HepG2 (cell line): ENCODE results near the gene TFAP2E. TPM values are rescaled to one million over a fixed set of nuclear protein-coding genes. Genes with fewer than 3 reads are reported as not detected.

Experiments used
- ATF6 ChIP-seq: sonication (generic); formaldehyde crosslinking; conservative IDR thresholded peaks from 2 replicates; pipeline ENCODE4 v1.4.0; 2020; ENCODE audit warnings: missing genetic modification reagents
- ELF3 ChIP-seq: IDR thresholded peaks from 2 replicates; pipeline ENCODE4 v1.6.1; 2016; ENCODE audit warnings: missing genetic modification reagents, missing compliant biosample characterization
- HNRNPLL ChIP-seq: fragments of 200-400 bp; formaldehyde crosslinking; IDR thresholded peaks from 2 replicates; pipeline ENCODE4 v1.6.1; 2017; ENCODE audit warnings: mild to moderate bottlenecking, low read depth, low read length; ENCODE audit not compliant: poor library complexity, severe bottlenecking
- HOMEZ ChIP-seq: IDR thresholded peaks from 2 replicates; pipeline ENCODE4 v1.6.1; 2016; ENCODE audit warnings: low read depth
- MTF2 ChIP-seq: sonication (generic); formaldehyde crosslinking; IDR thresholded peaks from 2 replicates; pipeline ENCODE4 v1.5.0; 2020; ENCODE audit warnings: missing genetic modification reagents, borderline replicate concordance
- NCOA5 ChIP-seq: sonication (generic); formaldehyde crosslinking; IDR thresholded peaks from 2 replicates; pipeline ENCODE4 v1.4.0; 2020; ENCODE audit warnings: missing genetic modification reagents
- PAF1 ChIP-seq: IDR thresholded peaks from 2 replicates; pipeline ENCODE4 v1.6.1; 2016; ENCODE audit warnings: missing genetic modification reagents, missing compliant biosample characterization
- PHF21A ChIP-seq: sonication (generic); formaldehyde crosslinking; IDR thresholded peaks from 2 replicates; pipeline ENCODE4 v1.5.0; 2020; ENCODE audit warnings: mild to moderate bottlenecking, missing genetic modification reagents
- PHF8 ChIP-seq: sonication (generic); formaldehyde crosslinking; IDR thresholded peaks from 2 replicates; pipeline ENCODE4 v1.5.0; 2020; ENCODE audit warnings: missing genetic modification reagents
- RFX1 ChIP-seq: fragments of 450-650 bp; IDR thresholded peaks from 2 replicates; pipeline ENCODE4 v1.6.1; 2017
- SMARCE1 ChIP-seq: fragments of 450-650 bp; IDR thresholded peaks from 2 replicates; pipeline ENCODE4 v1.6.1; 2017; ENCODE audit warnings: borderline replicate concordance
- SP1 ChIP-seq, 2 experiments: fragments of 450-650 bp in 1 of 2; sonication (generic) in 1 of 2; formaldehyde crosslinking in 1 of 2; IDR thresholded peaks; 2 replicates each; pipeline versions ENCODE4 v1.4.0 to v1.6.1; 2016 to 2020; ENCODE audit warnings: missing genetic modification reagents in 1 of 2
- ZBTB20 ChIP-seq: sonication (generic); formaldehyde crosslinking; IDR thresholded peaks from 2 replicates; pipeline ENCODE4 v1.8.1; 2023; ENCODE audit warnings: missing genetic modification reagents, low read depth, mild to moderate bottlenecking, borderline replicate concordance
- ZFP36L2 ChIP-seq: sonication (generic); formaldehyde crosslinking; IDR thresholded peaks from 2 replicates; pipeline ENCODE4 v1.4.0; 2020; ENCODE audit warnings: missing genetic modification reagents
- ZMYM2 ChIP-seq: sonication (generic); formaldehyde crosslinking; IDR thresholded peaks from 2 replicates; pipeline ENCODE4 v1.8.0; 2022; ENCODE audit warnings: mild to moderate bottlenecking, missing genetic modification reagents
- ZNF205 ChIP-seq: IDR thresholded peaks from 2 replicates; pipeline ENCODE4 v1.6.1; 2018; ENCODE audit warnings: missing biosample characterization, missing genetic modification reagents
- ZNF460 ChIP-seq: sonication (generic); formaldehyde crosslinking; IDR thresholded peaks from 2 replicates; pipeline ENCODE4 v1.5.1; 2020; ENCODE audit warnings: missing genetic modification reagents, mild to moderate bottlenecking, borderline replicate concordance
- ZNF746 ChIP-seq: sonication (generic); formaldehyde crosslinking; IDR thresholded peaks from 2 replicates; pipeline ENCODE4 v1.8.0; 2022; ENCODE audit warnings: mild to moderate bottlenecking, missing genetic modification reagents
- polyA plus RNA-seq, 8 experiments: library from polyadenylated mRNA; depleted of rRNA in 3 of 8; stranded (reverse) in 7 of 8; unstranded in 1 of 8; fragments of >200 nt; fragmentation: Illumina TruSeq in 4 of 8; extraction: Trizol in 4 of 8; gene quantifications; 2 replicates each; pipeline versions ENCODE4 v1.2.1 to v1.2.3, GENCODE V29; 2011 to 2016; ENCODE audit warnings: low read depth in 4 of 8, missing spikeins in 1 of 8, mixed read lengths in 1 of 8; ENCODE audit not compliant: insufficient read depth in 1 of 8
- total RNA-seq, 5 experiments: library from RNA; depleted of rRNA; stranded (reverse); fragments of >200 nt; fragmentation: Illumina TruSeq; extraction: Trizol; gene quantifications; 2 replicates each; pipeline ENCODE4 v1.2.3, GENCODE V29; 2016; ENCODE audit warnings: low read depth in 1 of 5
- TF ChIP-seq, protein P1 (sequence below): sonication (generic); formaldehyde crosslinking; IDR thresholded peaks from 2 replicates; pipeline ENCODE4 v1.9.0; 2022; ENCODE audit warnings: missing genetic modification reagents, mild to moderate bottlenecking, borderline replicate concordance
- TF ChIP-seq, protein P2 (sequence below): sonication (generic); formaldehyde crosslinking; IDR thresholded peaks from 2 replicates; pipeline ENCODE4 v1.4.0; 2020; ENCODE audit warnings: missing genetic modification reagents
- TF ChIP-seq, protein P3 (sequence below): sonication (generic); formaldehyde crosslinking; IDR thresholded peaks from 2 replicates; pipeline ENCODE4 v1.5.1; 2020; ENCODE audit warnings: missing genetic modification reagents, mild to moderate bottlenecking, borderline replicate concordance
- TF ChIP-seq, protein P4 (sequence below): sonication (generic); IDR thresholded peaks from 2 replicates; pipeline ENCODE4 v1.6.1; 2016; ENCODE audit warnings: low read depth, borderline replicate concordance

Gene TFAP2E
- total and polyA plus RNA-seq, 2 of the 13 experiments (the other 11 are each of a cell fraction or from before 2014, with no cell fraction given), result 0.31 to 0.41 TPM

GRCh38 chr1:35557118-35557610, 15.9 kb upstream of the TFAP2E start, which contains the start of gene KIAA0319L (continued):
- TF ChIP-seq, protein P1, sequence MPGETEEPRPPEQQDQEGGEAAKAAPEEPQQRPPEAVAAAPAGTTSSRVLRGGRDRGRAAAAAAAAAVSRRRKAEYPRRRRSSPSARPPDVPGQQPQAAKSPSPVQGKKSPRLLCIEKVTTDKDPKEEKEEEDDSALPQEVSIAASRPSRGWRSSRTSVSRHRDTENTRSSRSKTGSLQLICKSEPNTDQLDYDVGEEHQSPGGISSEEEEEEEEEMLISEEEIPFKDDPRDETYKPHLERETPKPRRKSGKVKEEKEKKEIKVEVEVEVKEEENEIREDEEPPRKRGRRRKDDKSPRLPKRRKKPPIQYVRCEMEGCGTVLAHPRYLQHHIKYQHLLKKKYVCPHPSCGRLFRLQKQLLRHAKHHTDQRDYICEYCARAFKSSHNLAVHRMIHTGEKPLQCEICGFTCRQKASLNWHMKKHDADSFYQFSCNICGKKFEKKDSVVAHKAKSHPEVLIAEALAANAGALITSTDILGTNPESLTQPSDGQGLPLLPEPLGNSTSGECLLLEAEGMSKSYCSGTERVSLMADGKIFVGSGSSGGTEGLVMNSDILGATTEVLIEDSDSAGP, result no peak
- TF ChIP-seq ELF3 (peak; percentile 57; the same call in 1 of the 2 replicates), PHF8 (peak; percentile 92), ATF6 (CRISPR knock-in tag) (no peak), HOMEZ (no peak), NCOA5 (no peak), RFX1 (no peak), HNRNPLL (peak; percentile 54), SMARCE1 (no peak), ZNF460 (CRISPR knock-in tag) (peak; percentile 19; the same call in 1 of the 2 replicates), PHF21A (CRISPR knock-in tag) (0 out of 2 replicates have a peak, but pooled peaks have one; percentile 37), PAF1 (CRISPR knock-in tag) (no peak), ZNF746 (CRISPR knock-in tag) (peak; percentile 63; the same call in 1 of the 2 replicates), MTF2 (CRISPR knock-in tag) (no peak), ZFP36L2 (CRISPR knock-in tag) (no peak), ZBTB20 (CRISPR knock-in tag) (no peak), SP1 (IDR thresholded peaks at IDR 0.05) (no peak), SP1 (CRISPR knock-in tag; IDR thresholded peaks at IDR 0.05) (no peak), ZNF205 (CRISPR knock-in tag) (no peak), ZMYM2 (no peak)
- TF ChIP-seq, protein P2, sequence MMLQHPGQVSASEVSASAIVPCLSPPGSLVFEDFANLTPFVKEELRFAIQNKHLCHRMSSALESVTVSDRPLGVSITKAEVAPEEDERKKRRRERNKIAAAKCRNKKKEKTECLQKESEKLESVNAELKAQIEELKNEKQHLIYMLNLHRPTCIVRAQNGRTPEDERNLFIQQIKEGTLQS (CRISPR knock-in tag), result no peak
- TF ChIP-seq, protein P3, sequence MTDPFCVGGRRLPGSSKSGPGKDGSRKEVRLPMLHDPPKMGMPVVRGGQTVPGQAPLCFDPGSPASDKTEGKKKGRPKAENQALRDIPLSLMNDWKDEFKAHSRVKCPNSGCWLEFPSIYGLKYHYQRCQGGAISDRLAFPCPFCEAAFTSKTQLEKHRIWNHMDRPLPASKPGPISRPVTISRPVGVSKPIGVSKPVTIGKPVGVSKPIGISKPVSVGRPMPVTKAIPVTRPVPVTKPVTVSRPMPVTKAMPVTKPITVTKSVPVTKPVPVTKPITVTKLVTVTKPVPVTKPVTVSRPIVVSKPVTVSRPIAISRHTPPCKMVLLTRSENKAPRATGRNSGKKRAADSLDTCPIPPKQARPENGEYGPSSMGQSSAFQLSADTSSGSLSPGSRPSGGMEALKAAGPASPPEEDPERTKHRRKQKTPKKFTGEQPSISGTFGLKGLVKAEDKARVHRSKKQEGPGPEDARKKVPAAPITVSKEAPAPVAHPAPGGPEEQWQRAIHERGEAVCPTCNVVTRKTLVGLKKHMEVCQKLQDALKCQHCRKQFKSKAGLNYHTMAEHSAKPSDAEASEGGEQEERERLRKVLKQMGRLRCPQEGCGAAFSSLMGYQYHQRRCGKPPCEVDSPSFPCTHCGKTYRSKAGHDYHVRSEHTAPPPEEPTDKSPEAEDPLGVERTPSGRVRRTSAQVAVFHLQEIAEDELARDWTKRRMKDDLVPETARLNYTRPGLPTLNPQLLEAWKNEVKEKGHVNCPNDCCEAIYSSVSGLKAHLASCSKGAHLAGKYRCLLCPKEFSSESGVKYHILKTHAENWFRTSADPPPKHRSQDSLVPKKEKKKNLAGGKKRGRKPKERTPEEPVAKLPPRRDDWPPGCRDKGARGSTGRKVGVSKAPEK (CRISPR knock-in tag), result no peak
- TF ChIP-seq, protein P4, sequence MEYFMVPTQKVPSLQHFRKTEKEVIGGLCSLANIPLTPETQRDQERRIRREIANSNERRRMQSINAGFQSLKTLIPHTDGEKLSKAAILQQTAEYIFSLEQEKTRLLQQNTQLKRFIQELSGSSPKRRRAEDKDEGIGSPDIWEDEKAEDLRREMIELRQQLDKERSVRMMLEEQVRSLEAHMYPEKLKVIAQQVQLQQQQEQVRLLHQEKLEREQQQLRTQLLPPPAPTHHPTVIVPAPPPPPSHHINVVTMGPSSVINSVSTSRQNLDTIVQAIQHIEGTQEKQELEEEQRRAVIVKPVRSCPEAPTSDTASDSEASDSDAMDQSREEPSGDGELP, result peak; percentile 2; the same call in 1 of the 2 replicates
